GM23338 (cell line): ENCODE data around the gene CAMSAP1. TPM values are rescaled to one million over a fixed set of nuclear protein-coding genes. Genes with fewer than 3 reads are reported as not detected.

ENCODE experiments used
- ATAC-seq: fragments of 200-7000 bp; cut with Tn5 transposase; 3 replicates; pipeline ENCODE4 v1.9.1; 2020
- DNase-seq: peaks from one replicate; pipeline ENCODE4 v3.0.0-alpha.2; 2015; ENCODE audit warnings: low spot score
- H2AFZ ChIP-seq: fragments of 200-600 bp; sonication (generic); 2 replicates; pipeline ENCODE4 v1.8.0; 2016; ENCODE audit warnings: antibody characterized with exemption, mild to moderate bottlenecking, moderate library complexity
- H3F3A ChIP-seq: fragments of 200-600 bp; sonication (generic); replicated peaks from 2 replicates; pipeline ENCODE4 v1.8.0; 2017; ENCODE audit warnings: antibody characterized with exemption, mixed run types, low read depth
- H3K27ac ChIP-seq: fragments of 200-600 bp; sonication (generic); 2 replicates; pipeline ENCODE4 v1.6.1; 2016; ENCODE audit warnings: low read depth
- H3K27me3 ChIP-seq: fragments of 200-600 bp; sonication (generic); 2 replicates; pipeline ENCODE4 v1.8.0; 2016; ENCODE audit warnings: mild to moderate bottlenecking, mixed run types, moderate library complexity; ENCODE audit not compliant: insufficient read depth
- H3K36me3 ChIP-seq: fragments of 200-600 bp; sonication (generic); 2 replicates; pipeline ENCODE4 v1.8.0; 2016; ENCODE audit warnings: mild to moderate bottlenecking; ENCODE audit not compliant: insufficient read depth
- H3K4me1 ChIP-seq: fragments of 200-600 bp; sonication (generic); 2 replicates; pipeline ENCODE4 v1.8.0; 2016; ENCODE audit warnings: mild to moderate bottlenecking, moderate library complexity; ENCODE audit not compliant: insufficient read depth
- H3K4me2 ChIP-seq: fragments of 200-600 bp; sonication (generic); 2 replicates; pipeline ENCODE4 v1.7.1; 2017; ENCODE audit warnings: mixed run types
- H3K4me3 ChIP-seq: fragments of 200-600 bp; sonication (generic); 2 replicates; pipeline ENCODE4 v1.6.1; 2016; ENCODE audit warnings: mixed run types
- H3K79me2 ChIP-seq: fragments of 200-600 bp; sonication (generic); replicated peaks from 2 replicates; pipeline ENCODE4 v1.8.0; 2017; ENCODE audit warnings: mild to moderate bottlenecking; ENCODE audit not compliant: insufficient read depth
- H3K9me2 ChIP-seq: fragments of 200-600 bp; sonication (generic); 2 replicates; pipeline ENCODE4 v1.8.0; 2017; ENCODE audit not compliant: insufficient read depth
- H4K20me1 ChIP-seq: fragments of 200-600 bp; sonication (generic); replicated peaks from 2 replicates; pipeline ENCODE4 v1.8.0; 2017; ENCODE audit warnings: mild to moderate bottlenecking; ENCODE audit not compliant: insufficient read depth
- H3K27ac Mint-ChIP-seq: 2 replicates; pipeline ENCODE4 v1.8.0; 2020; ENCODE audit warnings: inconsistent platforms, mild to moderate bottlenecking, moderate library complexity, mixed read lengths
- H3K27me3 Mint-ChIP-seq: 3 replicates; pipeline ENCODE4 v1.8.0; 2022; ENCODE audit warnings: low read depth, mild to moderate bottlenecking, moderate library complexity, mixed read lengths, inconsistent platforms; ENCODE audit not compliant: insufficient read depth, poor library complexity
- H3K36me3 Mint-ChIP-seq: 3 replicates; pipeline ENCODE4 v1.8.0; 2021; ENCODE audit warnings: low read depth, mild to moderate bottlenecking, inconsistent platforms, moderate library complexity, mixed read lengths
- H3K4me1 Mint-ChIP-seq: 3 replicates; pipeline ENCODE4 v1.8.0; 2020; ENCODE audit warnings: mild to moderate bottlenecking, inconsistent platforms, mixed read lengths
- H3K4me3 Mint-ChIP-seq: 3 replicates; pipeline ENCODE4 v1.8.0; 2021; ENCODE audit warnings: moderate library complexity, mild to moderate bottlenecking, inconsistent platforms, mixed read lengths
- H3K9me3 Mint-ChIP-seq: 3 replicates; pipeline ENCODE4 v1.8.0; 2020; ENCODE audit warnings: moderate library complexity, mild to moderate bottlenecking, inconsistent platforms, mixed read lengths
- CREB1 ChIP-seq: fragments of 250-450 bp; sonication (Bioruptor Pico); IDR thresholded peaks from 2 replicates; pipeline ENCODE4 v1.5.0; 2020; ENCODE audit warnings: low read depth, mild to moderate bottlenecking, moderate library complexity
- CTCF ChIP-seq, 2 experiments: fragments of 200-600 bp in 1 of 2; sonication (generic) in 1 of 2; conservative IDR thresholded peaks; 2 replicates each; pipeline versions ENCODE4 v1.5.1 to v1.6.1; 2016 to 2017; ENCODE audit warnings: antibody characterized with exemption in 2 of 2, low read depth in 2 of 2, mild to moderate bottlenecking in 2 of 2, moderate library complexity in 1 of 2
- ETS1 ChIP-seq: IDR thresholded peaks from 2 replicates; pipeline ENCODE4 v1.6.1; 2016; ENCODE audit warnings: antibody characterized with exemption
- EZH2 ChIP-seq: fragments of 200-600 bp; sonication (generic); IDR thresholded peaks from one replicate; pipeline ENCODE4 v1.8.0; 2017; ENCODE audit warnings: antibody characterized with exemption, mild to moderate bottlenecking, low read depth; ENCODE audit not compliant: unreplicated experiment
- EZH2phosphoT487 ChIP-seq: fragments of 200-600 bp; sonication (generic); IDR thresholded peaks from one replicate; pipeline ENCODE4 v1.8.1; 2018; ENCODE audit warnings: antibody characterized with exemption; ENCODE audit not compliant: unreplicated experiment
- JUNB ChIP-seq: IDR thresholded peaks from one replicate; pipeline ENCODE4 v1.6.1; 2016; ENCODE audit warnings: antibody characterized with exemption; ENCODE audit not compliant: unreplicated experiment
- REST ChIP-seq: IDR thresholded peaks from one replicate; pipeline ENCODE4 v1.6.1; 2018; ENCODE audit warnings: antibody characterized with exemption; ENCODE audit not compliant: unreplicated experiment
- STAT1 ChIP-seq: IDR thresholded peaks from one replicate; pipeline ENCODE4 v1.6.1; 2016; ENCODE audit warnings: antibody characterized with exemption; ENCODE audit not compliant: unreplicated experiment
- ZNF114 ChIP-seq: fragments of 250-450 bp; sonication (Bioruptor Pico); IDR thresholded peaks from 2 replicates; pipeline ENCODE4 v1.5.0; 2020; ENCODE audit warnings: mild to moderate bottlenecking, moderate library complexity
- ZNF462 ChIP-seq: fragments of 250-450 bp; sonication (Bioruptor Pico); IDR thresholded peaks from 2 replicates; pipeline ENCODE4 v1.5.0; 2020; ENCODE audit warnings: mild to moderate bottlenecking, moderate library complexity
- polyA plus RNA-seq: library from polyadenylated mRNA; unstranded; fragments of >200 nt; fragmentation: Nextera tagmentation; extraction: Ambion mirVana; gene quantifications from 2 replicates; pipeline ENCODE4 v1.2.1, GENCODE V29; 2016
- total RNA-seq: library from RNA; depleted of rRNA; stranded (reverse); fragments of >200 nt; shearing (Covaris generic); gene quantifications from 2 replicates; pipeline ENCODE4 v1.2.3, GENCODE V29; 2014

Gene CAMSAP1
- total and polyA plus RNA-seq, 2 experiments from 2014 or later, result 6.9 to 75.4 TPM

GRCh38 chr9:135782946-135783345, 124.4 kb downstream of the CAMSAP1 start:
- Histone ChIP-seq H3F3A (no peaks in the 10 kb centered on the region), H2AFZ (no peak overlapping the region), H3K4me2 (no peak overlapping the region), H3K4me3 (no peak overlapping the region), H3K9me2 (no peaks in the 10 kb centered on the region), H3K36me3 (no peaks in the 10 kb centered on the region), H3K79me2 (no peaks in the 10 kb centered on the region), H4K20me1 (no peaks in the 10 kb centered on the region), H3K27ac (no peak overlapping the region), H3K27me3 (no peaks in the 10 kb centered on the region), H3K4me1 (no peaks in the 10 kb centered on the region)
- DNase-seq, result no peak
- H3K9me3 Mint-ChIP-seq, result no peaks in the 10 kb centered on the region
- ATAC-seq, result no peak
- H3K27ac Mint-ChIP-seq, result no peak overlapping the region
- TF ChIP-seq CREB1 (CRISPR knock-in tag), result no peak
- no peak for TF ChIP-seq EZH2
- TF ChIP-seq EZH2phosphoT487, result no peak
- TF ChIP-seq ZNF462 (CRISPR knock-in tag), result no peak
- no peak for TF ChIP-seq ZNF114
- TF ChIP-seq ETS1, result no peak
- TF ChIP-seq STAT1, result no peak
- no peak for TF ChIP-seq REST
- no peak for TF ChIP-seq JUNB
- TF ChIP-seq CTCF (conservative IDR thresholded peaks at IDR 0.05; ENCODE audit: low read depth in 2 of 2), result no peak
- H3K4me3 Mint-ChIP-seq, result no peak overlapping the region
- peaks cover 5% of the 10 kb centered on the region for H3K27me3 Mint-ChIP-seq
- H3K4me1 Mint-ChIP-seq, result no peaks in the 10 kb centered on the region
- no peaks in the 10 kb centered on the region for H3K36me3 Mint-ChIP-seq
